HUES48 (cell line): Measurements from ENCODE around the gene RGS4.

Experiments
- H3K27ac ChIP-seq: one replicate; pipeline ENCODE4 v1.7.0; 2013; ENCODE audit warnings: low read depth, low read length, inconsistent platforms
- H3K27me3 ChIP-seq: 2 replicates; pipeline ENCODE4 v1.6.1; 2013; ENCODE audit warnings: mild to moderate bottlenecking, low read length; ENCODE audit not compliant: control insufficient read depth, insufficient read depth
- H3K36me3 ChIP-seq: 2 replicates; pipeline ENCODE4 v1.6.1; 2013; ENCODE audit warnings: low read length; ENCODE audit not compliant: control insufficient read depth, insufficient read depth
- H3K4me1 ChIP-seq: 2 replicates; pipeline ENCODE4 v1.6.1; 2013; ENCODE audit warnings: mild to moderate bottlenecking, low read length; ENCODE audit not compliant: control insufficient read depth, insufficient read depth
- H3K4me3 ChIP-seq: 2 replicates; pipeline ENCODE4 v1.5.1; 2013; ENCODE audit warnings: mild to moderate bottlenecking, low read depth, low read length
- H3K9ac ChIP-seq: 2 replicates; pipeline ENCODE4 v1.6.1; 2013; ENCODE audit warnings: mild to moderate bottlenecking, low read depth, low read length, moderate library complexity
- H3K9me3 ChIP-seq: 2 replicates; pipeline ENCODE4 v1.6.1; 2013; ENCODE audit warnings: low read length; ENCODE audit not compliant: control insufficient read depth, insufficient read depth

Gene RGS4

GRCh38 chr1:163102590-163102989 lies 33.4 kb downstream of the RGS4 start:
- no peak overlapping the region for H3K27ac ChIP-seq
- no peaks in the 10 kb centered on the region for H3K9me3 ChIP-seq
- no peaks in the 10 kb centered on the region for H3K4me1 ChIP-seq
- H3K36me3 ChIP-seq: no peaks in the 10 kb centered on the region
- no peak overlapping the region for H3K9ac ChIP-seq
- H3K4me3 ChIP-seq: no peak overlapping the region
- H3K27me3 ChIP-seq: no peaks in the 10 kb centered on the region

DNA sequence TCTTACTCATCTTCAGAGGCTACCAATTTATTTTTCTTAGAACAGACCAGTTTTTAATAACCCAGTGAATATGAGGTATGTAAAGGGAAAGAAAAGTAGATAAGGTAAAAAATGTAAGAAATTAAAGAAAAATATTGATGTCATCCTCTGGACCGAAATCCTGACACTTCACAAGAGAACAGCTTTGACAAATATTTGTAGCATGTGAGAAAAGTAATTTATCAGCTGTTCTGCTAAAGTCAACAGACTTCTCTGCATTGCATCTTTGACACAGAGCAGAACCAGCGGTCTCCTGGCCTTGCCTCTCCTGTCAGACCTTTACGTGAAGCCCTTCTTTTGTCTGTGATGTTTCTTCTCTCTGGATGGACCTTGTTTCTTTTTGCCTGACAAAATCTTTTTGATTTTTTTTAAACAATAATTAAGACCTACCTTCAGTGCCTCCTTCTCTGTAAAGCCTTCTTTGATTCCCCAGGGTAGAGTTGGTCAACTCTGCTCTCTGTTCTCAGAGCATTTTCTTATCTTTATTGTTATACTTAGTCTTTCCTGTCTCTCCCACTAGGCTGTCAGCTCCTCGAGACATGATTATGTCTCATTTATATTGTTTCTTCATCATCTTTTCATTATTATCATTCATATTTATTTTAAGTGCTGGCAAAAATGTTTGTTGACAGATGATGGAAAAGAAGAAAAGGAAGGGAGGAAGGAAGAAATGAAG lies 35.4 kb downstream of the RGS4 start:
- Histone ChIP-seq H3K4me1 (no peaks in the 10 kb centered on the region), H3K4me3 (no peak overlapping the region), H3K27me3 (no peaks in the 10 kb centered on the region), H3K9ac (no peak overlapping the region), H3K27ac (no peak overlapping the region), H3K9me3 (peaks cover 6% of the 10 kb centered on the region; the same call in 1 of the 2 replicates), H3K36me3 (no peaks in the 10 kb centered on the region)

- Histone ChIP-seq H3K9me3 (peaks cover 8% of the 10 kb centered on the region; the same call in 1 of the 2 replicates), H3K4me3 (no peak overlapping the region), H3K27me3 (no peaks in the 10 kb centered on the region), H3K9ac (no peak overlapping the region), H3K27ac (no peak overlapping the region), H3K4me1 (no peaks in the 10 kb centered on the region), H3K36me3 (no peaks in the 10 kb centered on the region)
Measured at GRCh38 chr1:163106364-163106987, 37.3 kb downstream of the RGS4 start.

DNA sequence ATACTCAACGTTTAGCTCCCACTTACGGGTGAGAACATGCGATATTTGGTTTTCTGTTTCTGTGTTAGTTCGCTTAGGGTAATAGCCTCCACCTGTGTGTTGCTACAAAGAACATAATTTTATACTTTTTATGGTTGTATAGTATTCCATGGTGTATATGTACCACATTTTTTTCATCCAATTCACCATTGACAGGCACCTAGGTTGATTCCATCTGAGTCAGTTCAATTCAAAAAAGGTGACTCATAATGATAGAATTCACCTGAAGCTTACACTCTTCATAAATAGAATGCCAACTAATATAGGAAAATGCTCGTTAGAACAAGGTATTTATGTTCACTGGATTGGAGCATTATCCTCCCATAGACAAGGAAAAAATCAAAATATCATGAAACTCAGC lies 38.5 kb downstream of the RGS4 start:
- Histone ChIP-seq H3K27ac (no peak overlapping the region), H3K9ac (no peak overlapping the region), H3K27me3 (no peaks in the 10 kb centered on the region), H3K36me3 (no peaks in the 10 kb centered on the region), H3K4me3 (no peak overlapping the region), H3K4me1 (no peaks in the 10 kb centered on the region), H3K9me3 (peaks cover 8% of the 10 kb centered on the region; the same call in 1 of the 2 replicates)

DNA sequence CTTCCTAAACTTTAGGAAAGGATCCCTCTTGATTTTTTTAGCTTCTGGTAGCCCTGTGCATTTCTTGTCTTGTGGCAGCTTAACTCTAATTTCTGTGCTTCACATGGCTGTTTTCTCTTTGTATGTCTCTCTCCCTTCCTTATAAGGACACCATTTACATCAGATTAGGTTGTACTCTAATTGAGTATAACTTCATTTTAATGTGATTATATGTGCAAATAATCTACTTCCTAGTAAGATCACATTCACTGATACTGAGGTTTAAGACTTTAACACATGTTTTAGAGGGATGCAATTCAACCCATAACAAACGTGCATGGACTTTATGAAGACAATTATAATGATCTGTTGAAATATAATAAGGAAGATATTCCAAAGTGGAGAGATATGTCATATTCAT lies 46.7 kb downstream of the RGS4 start:
- Histone ChIP-seq H3K9ac (no peak overlapping the region), H3K9me3 (no peaks in the 10 kb centered on the region), H3K4me3 (no peak overlapping the region), H3K27ac (no peak overlapping the region), H3K36me3 (no peaks in the 10 kb centered on the region), H3K27me3 (no peaks in the 10 kb centered on the region), H3K4me1 (no peaks in the 10 kb centered on the region)

- H3K27me3 ChIP-seq: no peaks in the 10 kb centered on the region
- H3K27ac ChIP-seq: no peak overlapping the region
- H3K4me3 ChIP-seq: no peak overlapping the region
- no peaks in the 10 kb centered on the region for H3K36me3 ChIP-seq
- H3K9ac ChIP-seq: no peak overlapping the region
- H3K9me3 ChIP-seq: no peaks in the 10 kb centered on the region
- H3K4me1 ChIP-seq: no peaks in the 10 kb centered on the region
Measured at GRCh38 chr1:163119707-163120106, 50.5 kb downstream of the RGS4 start.

GRCh38 chr1:163120372-163120771 lies 51.2 kb downstream of the RGS4 start:
- Histone ChIP-seq H3K36me3 (no peaks in the 10 kb centered on the region), H3K9ac (no peak overlapping the region), H3K4me3 (no peak overlapping the region), H3K9me3 (no peaks in the 10 kb centered on the region), H3K27ac (no peak overlapping the region), H3K4me1 (no peaks in the 10 kb centered on the region), H3K27me3 (no peaks in the 10 kb centered on the region)

GRCh38 chr1:163124812-163125211 lies 55.7 kb downstream of the RGS4 start:
- Histone ChIP-seq H3K36me3 (no peaks in the 10 kb centered on the region), H3K27ac (no peak overlapping the region), H3K4me3 (no peak overlapping the region), H3K9ac (no peak overlapping the region), H3K27me3 (no peaks in the 10 kb centered on the region), H3K9me3 (no peaks in the 10 kb centered on the region), H3K4me1 (no peaks in the 10 kb centered on the region)
